GM12874 (cell line): Measurements from ENCODE around the gene WRNIP1.

Experiments
- CTCF ChIP-seq: IDR thresholded peaks from 2 replicates; pipeline ENCODE4 v1.5.1; 2011; ENCODE audit warnings: low read depth, mild to moderate bottlenecking, control low read depth, low read length, moderate library complexity; ENCODE audit not compliant: insufficient read depth

The WRNIP1 gene

DNA sequence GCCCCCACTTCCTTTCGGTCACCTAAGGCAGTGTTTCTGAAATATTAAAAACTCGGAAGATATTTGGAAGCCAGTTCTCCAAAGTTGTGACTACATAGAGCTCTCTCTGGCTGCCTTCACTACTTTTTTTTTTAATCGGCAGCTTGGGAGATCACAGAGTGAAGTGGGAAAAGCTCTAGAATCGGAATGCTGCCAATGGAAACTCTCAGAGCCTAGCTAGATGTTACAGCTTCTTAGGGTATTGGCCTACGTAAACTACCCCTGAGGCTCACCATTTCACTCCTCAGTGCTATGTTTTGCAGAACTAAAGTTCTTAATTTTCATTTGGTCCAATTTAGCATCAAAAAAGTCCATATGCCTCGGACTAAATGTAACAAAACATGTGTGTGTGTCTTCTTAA, 61.9 kb downstream of the WRNIP1 start:
- no peak for TF ChIP-seq CTCF

GRCh38 chr6:2828629-2829028, 63.4 kb downstream of the WRNIP1 start:
- TF ChIP-seq CTCF, result no peak

DNA sequence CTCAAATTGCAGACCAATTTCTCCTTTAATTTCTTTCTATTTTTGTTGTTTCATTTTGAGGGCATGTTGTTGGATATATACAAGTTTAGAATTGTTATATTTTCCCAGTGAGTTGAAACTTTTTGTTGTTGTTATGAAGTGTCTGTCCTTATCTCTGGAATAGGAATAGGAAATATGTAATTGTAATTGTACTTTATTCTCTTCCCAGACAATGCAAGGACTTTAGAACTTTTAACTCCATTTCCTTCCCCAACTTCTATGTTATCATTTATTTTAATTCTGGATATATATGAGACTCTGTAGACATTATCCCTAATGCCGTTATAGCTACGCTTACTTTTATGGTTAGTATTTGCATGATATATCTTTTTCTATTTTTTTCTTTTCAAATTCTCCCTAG, 64.1 kb downstream of the WRNIP1 start:
- TF ChIP-seq CTCF, result no peak

DNA sequence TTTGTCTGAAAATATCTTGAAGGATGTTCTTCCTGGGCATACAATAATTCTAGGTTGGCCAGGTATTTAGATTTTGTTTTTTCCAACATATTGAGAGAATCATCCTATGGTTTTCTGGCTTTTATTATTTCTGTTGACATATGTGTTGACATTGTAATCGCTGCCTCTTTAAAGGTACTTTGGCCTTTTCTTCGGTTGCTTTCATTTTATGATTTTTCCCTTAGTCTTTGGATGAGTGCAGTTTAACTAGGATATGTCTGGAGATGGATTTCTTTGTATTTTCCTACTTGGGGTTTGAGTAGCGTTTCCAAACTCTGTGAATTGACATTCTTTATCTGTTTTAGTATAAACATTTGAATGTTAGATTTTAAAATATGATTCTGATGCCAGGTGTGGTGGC, 65.0 kb downstream of the WRNIP1 start:
- TF ChIP-seq CTCF, result no peak

DNA sequence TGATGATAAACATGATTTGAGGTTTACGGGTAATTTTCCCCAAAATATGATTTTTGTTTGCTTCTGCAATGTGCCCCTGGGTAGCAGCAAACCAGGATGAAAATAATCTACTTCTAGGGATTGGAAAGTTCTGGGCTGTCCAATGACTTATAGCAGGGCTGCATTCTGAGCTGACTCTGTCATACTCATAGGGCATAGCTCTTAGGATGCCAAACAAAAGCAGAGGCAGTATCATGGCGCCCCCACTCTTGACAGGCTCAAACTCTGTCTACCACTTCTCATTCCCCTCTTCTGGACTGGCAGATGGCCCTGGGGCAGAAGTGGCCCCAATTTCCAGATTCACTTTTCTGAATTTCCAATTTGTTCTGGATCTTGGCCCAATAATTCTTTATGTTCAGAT, 66.2 kb downstream of the WRNIP1 start:
- TF ChIP-seq CTCF, result no peak

- no peak for TF ChIP-seq CTCF
Observed at GRCh38 chr6:2834262-2834661, 69.1 kb downstream of the WRNIP1 start.
